ENCODE data around the gene CARD6.

GRCh38 chr5:40846371-40846770 is 5.2 kb downstream of the CARD6 start:
- TF ChIP-seq, protein P1, sequence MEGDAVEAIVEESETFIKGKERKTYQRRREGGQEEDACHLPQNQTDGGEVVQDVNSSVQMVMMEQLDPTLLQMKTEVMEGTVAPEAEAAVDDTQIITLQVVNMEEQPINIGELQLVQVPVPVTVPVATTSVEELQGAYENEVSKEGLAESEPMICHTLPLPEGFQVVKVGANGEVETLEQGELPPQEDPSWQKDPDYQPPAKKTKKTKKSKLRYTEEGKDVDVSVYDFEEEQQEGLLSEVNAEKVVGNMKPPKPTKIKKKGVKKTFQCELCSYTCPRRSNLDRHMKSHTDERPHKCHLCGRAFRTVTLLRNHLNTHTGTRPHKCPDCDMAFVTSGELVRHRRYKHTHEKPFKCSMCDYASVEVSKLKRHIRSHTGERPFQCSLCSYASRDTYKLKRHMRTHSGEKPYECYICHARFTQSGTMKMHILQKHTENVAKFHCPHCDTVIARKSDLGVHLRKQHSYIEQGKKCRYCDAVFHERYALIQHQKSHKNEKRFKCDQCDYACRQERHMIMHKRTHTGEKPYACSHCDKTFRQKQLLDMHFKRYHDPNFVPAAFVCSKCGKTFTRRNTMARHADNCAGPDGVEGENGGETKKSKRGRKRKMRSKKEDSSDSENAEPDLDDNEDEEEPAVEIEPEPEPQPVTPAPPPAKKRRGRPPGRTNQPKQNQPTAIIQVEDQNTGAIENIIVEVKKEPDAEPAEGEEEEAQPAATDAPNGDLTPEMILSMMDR (IDR thresholded peaks at IDR 0.05) = no peak
- no peak for TF ChIP-seq POLR2A (IDR thresholded peaks at IDR 0.05)

All from Peyer's patch (tissue), 4 donors.